Measurements from ENCODE around the gene RPL36A. TPM values are rescaled to one million over a fixed set of nuclear protein-coding genes. Genes with fewer than 3 reads are reported as not detected.

RPL36A gene
- total RNA-seq, 1 donor, result 87.2 TPM

GRCh38 chrX:101349193-101349562 is 41.6 kb upstream of the RPL36A start:
- Histone ChIP-seq H3K9me3 (ENCODE audit: low read depth, low read length) (no peaks in the 10 kb centered on the region), H3K27ac (ENCODE audit: low read depth, low read length) (peak overlapping the region; percentile 85), H4K20me1 (ENCODE audit: insufficient read depth, low read length) (no peaks in the 10 kb centered on the region), H2AFZ (ENCODE audit: low read length) (peak overlapping the region; percentile 91), H3K4me3 (ENCODE audit: insufficient read depth, low read length) (peak overlapping the region; percentile 89), H3K36me3 (ENCODE audit: insufficient read depth, low read length) (no peaks in the 10 kb centered on the region), H3K4me2 (ENCODE audit: insufficient read depth, low read length) (peak overlapping the region; percentile 83), H3K27me3 (ENCODE audit: insufficient read depth, low read length) (no peaks in the 10 kb centered on the region), H3K4me1 (ENCODE audit: insufficient read depth, low read length) (peaks cover 5% of the 10 kb centered on the region), H3K79me2 (ENCODE audit: insufficient read depth, low read length) (peaks cover 21% of the 10 kb centered on the region)
- DNase-seq (ENCODE audit: insufficient read length, low spot score, missing footprints), result peak; percentile 75
- TF ChIP-seq CTCF (IDR thresholded peaks at IDR 0.05; ENCODE audit: extremely low read depth, low read depth, low read length), result no peak

GRCh38 chrX:101357166-101357795 is 33.5 kb upstream of the RPL36A start:
- H3K9me3 ChIP-seq (ENCODE audit: low read depth, low read length), result no peaks in the 10 kb centered on the region
- no peaks in the 10 kb centered on the region for H4K20me1 ChIP-seq (ENCODE audit: insufficient read depth, low read length)
- H3K27me3 ChIP-seq (ENCODE audit: insufficient read depth, low read length), result peaks cover 4% of the 10 kb centered on the region
- H3K4me3 ChIP-seq (ENCODE audit: insufficient read depth, low read length), result no peak overlapping the region
- peak; percentile 34 for TF ChIP-seq CTCF (IDR thresholded peaks at IDR 0.05; ENCODE audit: extremely low read depth, low read depth, low read length)
- no peaks in the 10 kb centered on the region for H3K4me1 ChIP-seq (ENCODE audit: insufficient read depth, low read length)
- no peaks in the 10 kb centered on the region for H3K36me3 ChIP-seq (ENCODE audit: insufficient read depth, low read length)
- H3K4me2 ChIP-seq (ENCODE audit: insufficient read depth, low read length), result no peak overlapping the region
- H3K27ac ChIP-seq (ENCODE audit: low read depth, low read length), result no peak overlapping the region
- no peaks in the 10 kb centered on the region for H3K79me2 ChIP-seq (ENCODE audit: insufficient read depth, low read length)
- H2AFZ ChIP-seq (ENCODE audit: low read length), result no peak overlapping the region
- no peak for DNase-seq (ENCODE audit: insufficient read length, low spot score, missing footprints)

GRCh38 chrX:101359966-101360365 is 30.8 kb upstream of the RPL36A start:
- Histone ChIP-seq H3K27me3 (ENCODE audit: insufficient read depth, low read length) (peaks cover 12% of the 10 kb centered on the region), H3K36me3 (ENCODE audit: insufficient read depth, low read length) (no peaks in the 10 kb centered on the region), H3K4me2 (ENCODE audit: insufficient read depth, low read length) (no peak overlapping the region), H3K79me2 (ENCODE audit: insufficient read depth, low read length) (no peaks in the 10 kb centered on the region), H4K20me1 (ENCODE audit: insufficient read depth, low read length) (no peaks in the 10 kb centered on the region), H3K4me1 (ENCODE audit: insufficient read depth, low read length) (no peaks in the 10 kb centered on the region), H3K27ac (ENCODE audit: low read depth, low read length) (no peak overlapping the region), H2AFZ (ENCODE audit: low read length) (no peak overlapping the region), H3K9me3 (ENCODE audit: low read depth, low read length) (no peaks in the 10 kb centered on the region), H3K4me3 (ENCODE audit: insufficient read depth, low read length) (no peak overlapping the region)
- no peak for TF ChIP-seq CTCF (IDR thresholded peaks at IDR 0.05; ENCODE audit: extremely low read depth, low read depth, low read length)
- DNase-seq (ENCODE audit: insufficient read length, low spot score, missing footprints), result no peak

- TF ChIP-seq CTCF (IDR thresholded peaks at IDR 0.05; ENCODE audit: extremely low read depth, low read depth, low read length), result no peak
- H3K27me3 ChIP-seq (ENCODE audit: insufficient read depth, low read length), result peaks cover 12% of the 10 kb centered on the region
- H3K79me2 ChIP-seq (ENCODE audit: insufficient read depth, low read length), result no peaks in the 10 kb centered on the region
- H2AFZ ChIP-seq (ENCODE audit: low read length), result no peak overlapping the region
- no peaks in the 10 kb centered on the region for H3K4me1 ChIP-seq (ENCODE audit: insufficient read depth, low read length)
- H3K9me3 ChIP-seq (ENCODE audit: low read depth, low read length), result no peaks in the 10 kb centered on the region
- no peaks in the 10 kb centered on the region for H4K20me1 ChIP-seq (ENCODE audit: insufficient read depth, low read length)
- H3K27ac ChIP-seq (ENCODE audit: low read depth, low read length), result no peak overlapping the region
- no peak overlapping the region for H3K4me3 ChIP-seq (ENCODE audit: insufficient read depth, low read length)
- no peak for DNase-seq (ENCODE audit: insufficient read length, low spot score, missing footprints)
- no peaks in the 10 kb centered on the region for H3K36me3 ChIP-seq (ENCODE audit: insufficient read depth, low read length)
- no peak overlapping the region for H3K4me2 ChIP-seq (ENCODE audit: insufficient read depth, low read length)
Measured at GRCh38 chrX:101360390-101360789, 30.4 kb upstream of the RPL36A start.

Data from osteoblast (primary cell).